LNCAP (cell line): ENCODE data around the gene GALNT15.

Experiments
- TF ChIP-seq, protein P1 (sequence below): fragments of 450-650 bp; IDR thresholded peaks from 2 replicates; pipeline ENCODE4 v1.5.1; 2017; ENCODE audit warnings: mild to moderate bottlenecking

Gene GALNT15

DNA sequence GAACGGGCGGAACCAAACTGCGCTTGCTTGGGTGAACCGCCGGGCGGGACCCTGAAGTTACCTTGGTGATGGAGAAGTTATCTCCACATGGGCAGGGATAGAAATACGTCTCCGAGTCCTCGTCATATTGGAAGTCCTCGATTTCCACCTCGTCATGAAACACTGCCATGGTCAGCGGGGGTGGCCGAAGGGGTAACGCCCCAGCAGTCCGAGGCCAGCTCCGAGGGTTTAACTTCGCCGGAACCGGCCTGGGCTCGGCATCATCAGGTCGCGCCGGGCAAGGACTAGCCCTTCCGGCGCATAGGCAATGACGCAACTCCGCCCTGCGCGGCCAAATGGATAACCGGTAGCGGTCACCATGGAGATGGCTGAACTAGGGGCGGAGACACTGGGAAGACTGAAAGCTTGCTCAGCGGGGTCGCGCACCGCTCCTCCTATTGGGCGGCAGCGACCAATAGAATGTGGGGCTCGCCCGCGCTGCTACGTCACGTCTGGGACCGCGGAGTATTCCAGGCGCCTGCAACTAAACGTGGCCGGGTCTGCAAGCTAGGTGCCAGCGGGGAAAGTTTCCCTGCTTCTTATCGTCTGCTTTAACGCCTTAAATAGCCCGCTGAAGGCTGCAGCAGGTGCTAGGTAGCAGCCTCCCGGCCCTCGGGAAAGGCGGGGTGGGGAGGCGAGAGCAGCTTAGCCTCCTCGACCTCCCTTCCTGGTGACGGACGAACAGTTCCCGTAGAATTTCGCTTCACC lies 90.4 kb downstream of the GALNT15 start, which contains the start of the genes DPH3 and OXNAD1:
Gene DPH3, minus strand, starts transcription at position 236 of the 747 bp plus-strand sequence. Its CDS starts 67 bp downstream, at position 169.
Gene OXNAD1, plus strand, starts transcription at position 505 of the 747 bp plus-strand sequence. CDS start 5,741 bp downstream, outside the sequence.
- TF ChIP-seq, protein P1, sequence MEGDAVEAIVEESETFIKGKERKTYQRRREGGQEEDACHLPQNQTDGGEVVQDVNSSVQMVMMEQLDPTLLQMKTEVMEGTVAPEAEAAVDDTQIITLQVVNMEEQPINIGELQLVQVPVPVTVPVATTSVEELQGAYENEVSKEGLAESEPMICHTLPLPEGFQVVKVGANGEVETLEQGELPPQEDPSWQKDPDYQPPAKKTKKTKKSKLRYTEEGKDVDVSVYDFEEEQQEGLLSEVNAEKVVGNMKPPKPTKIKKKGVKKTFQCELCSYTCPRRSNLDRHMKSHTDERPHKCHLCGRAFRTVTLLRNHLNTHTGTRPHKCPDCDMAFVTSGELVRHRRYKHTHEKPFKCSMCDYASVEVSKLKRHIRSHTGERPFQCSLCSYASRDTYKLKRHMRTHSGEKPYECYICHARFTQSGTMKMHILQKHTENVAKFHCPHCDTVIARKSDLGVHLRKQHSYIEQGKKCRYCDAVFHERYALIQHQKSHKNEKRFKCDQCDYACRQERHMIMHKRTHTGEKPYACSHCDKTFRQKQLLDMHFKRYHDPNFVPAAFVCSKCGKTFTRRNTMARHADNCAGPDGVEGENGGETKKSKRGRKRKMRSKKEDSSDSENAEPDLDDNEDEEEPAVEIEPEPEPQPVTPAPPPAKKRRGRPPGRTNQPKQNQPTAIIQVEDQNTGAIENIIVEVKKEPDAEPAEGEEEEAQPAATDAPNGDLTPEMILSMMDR: no peak

DNA sequence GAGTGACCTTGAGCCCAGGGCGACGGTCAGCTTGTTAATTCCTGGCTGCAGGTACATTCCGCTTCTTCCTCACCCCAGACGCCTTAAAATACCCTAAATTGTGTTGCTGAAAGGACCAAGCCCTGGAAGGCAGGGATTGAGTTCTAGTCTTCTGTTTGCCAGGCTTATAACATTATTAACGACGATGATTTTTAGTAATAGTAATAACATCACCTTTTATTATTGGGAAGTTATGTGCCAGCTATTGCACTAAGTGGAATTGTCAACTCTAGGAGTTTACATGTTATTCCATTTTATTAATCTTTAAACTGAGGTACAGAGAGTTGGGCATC lies 90.9 kb downstream of the GALNT15 start:
- TF ChIP-seq, protein P1: no peak

DNA sequence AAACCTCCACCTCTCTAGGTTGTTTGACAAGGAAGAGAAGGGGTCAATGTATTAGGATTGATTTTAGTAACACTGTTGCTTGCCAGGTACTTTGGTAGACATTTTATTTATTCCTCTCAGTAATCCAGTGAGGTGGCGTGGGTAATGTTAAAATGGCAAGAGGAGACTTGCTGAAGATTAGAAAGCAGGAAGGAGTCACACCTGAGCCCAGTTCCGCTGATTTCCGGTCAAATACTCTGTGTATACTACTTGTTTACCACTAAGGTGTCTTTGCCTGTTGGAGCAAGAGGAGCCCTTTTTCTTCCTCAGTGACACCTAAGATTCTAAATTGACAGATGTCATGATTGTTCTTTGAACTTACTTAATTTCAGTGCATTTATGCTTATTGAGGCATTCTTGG lies 92.2 kb downstream of the GALNT15 start:
- TF ChIP-seq, protein P1: no peak

DNA sequence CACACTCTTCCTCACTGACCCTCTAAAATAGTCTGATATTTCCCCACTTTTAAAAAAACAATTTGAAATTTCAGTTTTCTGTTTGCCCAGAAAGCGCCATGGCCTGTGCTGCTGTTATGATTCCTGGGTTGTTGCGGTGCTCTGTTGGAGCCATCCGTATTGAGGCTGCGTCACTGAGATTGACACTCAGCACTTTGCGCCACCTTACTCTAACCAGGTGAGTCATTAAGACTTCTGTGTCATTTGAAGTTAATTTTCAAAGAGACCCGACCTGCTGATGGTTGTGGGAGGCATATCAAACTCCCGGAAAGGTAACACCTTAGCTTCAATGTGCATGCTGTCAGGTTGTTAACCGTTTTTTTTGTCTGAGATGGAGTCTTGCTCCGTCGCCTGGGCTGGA lies 96.4 kb downstream of the GALNT15 start:
- TF ChIP-seq, protein P1: no peak

DNA sequence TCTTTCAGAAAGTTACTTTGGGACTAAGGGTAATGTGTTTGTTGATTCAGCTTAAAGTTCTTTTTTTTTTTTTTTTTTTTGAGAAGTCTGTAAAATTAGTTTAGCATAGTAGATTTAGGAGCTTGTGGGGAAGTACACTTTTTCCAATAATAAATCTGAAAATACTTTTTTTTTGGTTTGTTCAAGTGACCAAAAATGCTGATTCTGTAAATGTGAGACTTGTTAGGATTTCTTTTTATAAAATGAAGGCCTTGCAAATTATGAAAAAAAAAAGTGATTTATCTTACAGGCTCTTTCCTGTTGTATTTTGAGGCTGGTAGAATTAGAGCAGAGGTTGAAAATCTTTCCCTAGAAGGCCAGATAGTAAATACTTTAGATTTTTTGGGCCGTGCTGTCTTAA lies 98.1 kb downstream of the GALNT15 start:
- TF ChIP-seq, protein P1: no peak

DNA sequence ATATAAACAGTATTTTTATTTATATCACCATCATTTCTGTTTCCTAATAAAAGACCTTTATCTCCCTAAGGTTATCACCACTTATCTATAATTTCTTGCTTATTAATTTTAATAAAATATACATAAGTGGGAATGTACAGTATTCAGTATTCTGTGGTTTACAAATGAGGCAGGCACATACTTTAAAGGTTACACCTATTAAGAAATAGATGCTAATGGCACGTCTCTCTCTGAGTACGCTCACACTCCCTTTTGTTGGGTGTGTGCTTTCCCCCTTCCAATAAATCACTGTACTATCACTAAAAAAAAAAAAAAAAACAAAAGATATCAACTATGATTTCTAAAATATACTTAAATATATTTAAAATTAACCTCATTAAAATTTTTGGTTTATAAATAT lies 99.4 kb downstream of the GALNT15 start:
- TF ChIP-seq, protein P1: no peak

DNA sequence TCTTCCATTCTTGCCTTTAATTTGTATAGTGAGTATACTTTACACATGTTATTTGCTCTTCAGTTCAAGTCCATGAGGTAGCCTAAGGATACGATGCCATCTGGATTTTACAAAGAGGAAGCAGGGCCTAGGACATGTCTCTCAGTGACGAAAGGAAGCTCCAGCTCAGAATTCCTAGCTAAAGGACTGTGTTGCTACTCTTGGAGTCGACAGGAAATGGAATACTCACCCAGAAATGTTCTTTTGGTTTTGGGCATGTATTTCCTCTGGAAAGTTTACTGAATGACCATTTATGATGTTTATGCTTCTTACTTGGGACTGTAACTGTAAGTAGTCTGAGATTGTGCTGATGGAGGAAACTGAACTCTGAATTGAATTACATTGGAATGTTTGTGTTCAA lies 103.0 kb downstream of the GALNT15 start:
- TF ChIP-seq, protein P1: no peak
